ENCODE measurements around the gene IDE.

Gene IDE

DNA sequence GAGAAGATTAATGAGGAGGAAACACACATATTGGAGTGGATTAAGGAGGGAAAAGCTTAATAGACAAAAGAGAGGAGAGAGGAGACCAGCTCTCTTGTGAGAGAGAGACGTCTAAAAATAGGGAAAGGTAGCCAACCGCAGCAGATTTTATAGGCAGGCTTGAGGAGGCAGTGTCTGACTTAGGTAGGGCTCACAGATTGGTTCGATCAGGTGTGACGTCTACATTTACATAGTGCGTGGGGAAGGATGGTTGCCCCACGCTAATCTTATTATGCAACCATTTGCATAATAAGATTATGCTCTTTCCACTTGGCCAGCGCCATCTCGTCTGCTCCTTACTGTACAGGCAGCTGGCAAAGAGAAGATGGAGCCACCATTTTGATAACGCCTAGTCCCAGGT lies 160.9 kb downstream of the IDE start:
- TF ChIP-seq, protein P1, sequence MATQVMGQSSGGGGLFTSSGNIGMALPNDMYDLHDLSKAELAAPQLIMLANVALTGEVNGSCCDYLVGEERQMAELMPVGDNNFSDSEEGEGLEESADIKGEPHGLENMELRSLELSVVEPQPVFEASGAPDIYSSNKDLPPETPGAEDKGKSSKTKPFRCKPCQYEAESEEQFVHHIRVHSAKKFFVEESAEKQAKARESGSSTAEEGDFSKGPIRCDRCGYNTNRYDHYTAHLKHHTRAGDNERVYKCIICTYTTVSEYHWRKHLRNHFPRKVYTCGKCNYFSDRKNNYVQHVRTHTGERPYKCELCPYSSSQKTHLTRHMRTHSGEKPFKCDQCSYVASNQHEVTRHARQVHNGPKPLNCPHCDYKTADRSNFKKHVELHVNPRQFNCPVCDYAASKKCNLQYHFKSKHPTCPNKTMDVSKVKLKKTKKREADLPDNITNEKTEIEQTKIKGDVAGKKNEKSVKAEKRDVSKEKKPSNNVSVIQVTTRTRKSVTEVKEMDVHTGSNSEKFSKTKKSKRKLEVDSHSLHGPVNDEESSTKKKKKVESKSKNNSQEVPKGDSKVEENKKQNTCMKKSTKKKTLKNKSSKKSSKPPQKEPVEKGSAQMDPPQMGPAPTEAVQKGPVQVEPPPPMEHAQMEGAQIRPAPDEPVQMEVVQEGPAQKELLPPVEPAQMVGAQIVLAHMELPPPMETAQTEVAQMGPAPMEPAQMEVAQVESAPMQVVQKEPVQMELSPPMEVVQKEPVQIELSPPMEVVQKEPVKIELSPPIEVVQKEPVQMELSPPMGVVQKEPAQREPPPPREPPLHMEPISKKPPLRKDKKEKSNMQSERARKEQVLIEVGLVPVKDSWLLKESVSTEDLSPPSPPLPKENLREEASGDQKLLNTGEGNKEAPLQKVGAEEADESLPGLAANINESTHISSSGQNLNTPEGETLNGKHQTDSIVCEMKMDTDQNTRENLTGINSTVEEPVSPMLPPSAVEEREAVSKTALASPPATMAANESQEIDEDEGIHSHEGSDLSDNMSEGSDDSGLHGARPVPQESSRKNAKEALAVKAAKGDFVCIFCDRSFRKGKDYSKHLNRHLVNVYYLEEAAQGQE (IDR thresholded peaks at IDR 0.05; ENCODE audit: low read depth): no peak
- TF ChIP-seq YY1 (IDR thresholded peaks at IDR 0.05; ENCODE audit: low read depth) (no peak), NFIC (IDR thresholded peaks at IDR 0.05) (no peak), EP300 (IDR thresholded peaks at IDR 0.05; ENCODE audit: borderline replicate concordance) (no peak), EGR1 (IDR thresholded peaks at IDR 0.05) (no peak), TAF1 (IDR thresholded peaks at IDR 0.05; ENCODE audit: low read depth) (no peak), CREB1 (IDR thresholded peaks at IDR 0.05; ENCODE audit: low read depth) (no peak), TCF12 (IDR thresholded peaks at IDR 0.05; ENCODE audit: low read depth) (no peak), TEAD4 (IDR thresholded peaks at IDR 0.05) (no peak)
- TF ChIP-seq, protein P2, sequence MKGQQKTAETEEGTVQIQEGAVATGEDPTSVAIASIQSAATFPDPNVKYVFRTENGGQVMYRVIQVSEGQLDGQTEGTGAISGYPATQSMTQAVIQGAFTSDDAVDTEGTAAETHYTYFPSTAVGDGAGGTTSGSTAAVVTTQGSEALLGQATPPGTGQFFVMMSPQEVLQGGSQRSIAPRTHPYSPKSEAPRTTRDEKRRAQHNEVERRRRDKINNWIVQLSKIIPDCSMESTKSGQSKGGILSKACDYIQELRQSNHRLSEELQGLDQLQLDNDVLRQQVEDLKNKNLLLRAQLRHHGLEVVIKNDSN (IDR thresholded peaks at IDR 0.05): no peak
- TF ChIP-seq, protein P3, sequence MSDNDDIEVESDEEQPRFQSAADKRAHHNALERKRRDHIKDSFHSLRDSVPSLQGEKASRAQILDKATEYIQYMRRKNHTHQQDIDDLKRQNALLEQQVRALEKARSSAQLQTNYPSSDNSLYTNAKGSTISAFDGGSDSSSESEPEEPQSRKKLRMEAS (IDR thresholded peaks at IDR 0.05): no peak

DNA sequence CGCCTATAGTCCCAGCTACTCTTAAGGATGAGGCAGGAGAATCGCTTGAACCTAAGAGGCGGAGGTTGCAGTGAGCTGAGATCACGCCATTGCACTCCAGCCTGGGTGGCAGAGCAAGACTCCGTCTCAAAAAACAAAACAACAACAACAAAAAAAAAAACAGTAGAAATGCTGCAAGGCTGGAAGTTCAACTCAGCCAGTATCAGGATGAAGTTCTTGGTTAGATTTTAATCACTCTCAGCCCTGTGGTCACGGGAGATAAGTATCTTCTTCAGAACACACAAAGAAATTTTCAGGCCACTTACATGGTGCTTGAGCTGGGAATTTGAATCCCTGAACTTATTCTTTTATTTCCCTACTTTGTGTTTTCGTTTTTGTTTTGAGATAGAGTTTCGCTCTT lies 162.5 kb downstream of the IDE start:
- TF ChIP-seq ZBTB7A (IDR thresholded peaks at IDR 0.05; ENCODE audit: low read depth) (no peak), NFIC (IDR thresholded peaks at IDR 0.05) (no peak), EGR1 (IDR thresholded peaks at IDR 0.05) (no peak), TEAD4 (IDR thresholded peaks at IDR 0.05) (no peak), RAD21 (IDR thresholded peaks at IDR 0.05; ENCODE audit: low read depth) (no peak), FOXM1 (IDR thresholded peaks at IDR 0.05; ENCODE audit: borderline replicate concordance, low read depth) (no peak), TAF1 (IDR thresholded peaks at IDR 0.05; ENCODE audit: low read depth) (no peak), EP300 (IDR thresholded peaks at IDR 0.05; ENCODE audit: borderline replicate concordance) (no peak), TCF12 (IDR thresholded peaks at IDR 0.05; ENCODE audit: low read depth) (no peak), CREB1 (IDR thresholded peaks at IDR 0.05; ENCODE audit: low read depth) (no peak)
- TF ChIP-seq, protein P3 (IDR thresholded peaks at IDR 0.05): no peak

DNA sequence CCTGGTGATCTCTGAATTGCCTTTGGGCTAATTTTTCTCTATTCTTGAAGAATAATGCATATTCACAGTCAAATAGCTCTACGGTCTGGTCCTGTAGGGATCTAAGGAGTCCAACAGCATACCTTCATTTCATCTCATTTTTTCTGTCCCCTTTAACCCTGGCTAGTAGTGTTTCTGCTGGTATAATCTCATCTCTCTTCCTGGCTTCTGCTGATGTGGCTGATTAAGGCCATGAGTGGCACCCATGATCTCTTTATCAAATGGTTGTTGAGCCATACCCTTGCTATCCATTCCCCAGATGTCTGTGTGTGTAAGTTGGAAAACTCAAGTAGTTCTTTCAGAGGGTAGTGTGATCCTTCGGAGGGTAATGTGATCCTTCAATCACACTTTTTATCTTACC lies 163.4 kb downstream of the IDE start:
- TF ChIP-seq CEBPB (IDR thresholded peaks at IDR 0.05) (no peak), CREB1 (IDR thresholded peaks at IDR 0.05; ENCODE audit: low read depth) (no peak), EGR1 (IDR thresholded peaks at IDR 0.05) (no peak), FOXM1 (IDR thresholded peaks at IDR 0.05; ENCODE audit: borderline replicate concordance, low read depth) (no peak), ZBTB7A (IDR thresholded peaks at IDR 0.05; ENCODE audit: low read depth) (no peak)
- TF ChIP-seq, protein P1 (IDR thresholded peaks at IDR 0.05; ENCODE audit: low read depth): no peak
- TF ChIP-seq, protein P2 (IDR thresholded peaks at IDR 0.05): no peak

DNA sequence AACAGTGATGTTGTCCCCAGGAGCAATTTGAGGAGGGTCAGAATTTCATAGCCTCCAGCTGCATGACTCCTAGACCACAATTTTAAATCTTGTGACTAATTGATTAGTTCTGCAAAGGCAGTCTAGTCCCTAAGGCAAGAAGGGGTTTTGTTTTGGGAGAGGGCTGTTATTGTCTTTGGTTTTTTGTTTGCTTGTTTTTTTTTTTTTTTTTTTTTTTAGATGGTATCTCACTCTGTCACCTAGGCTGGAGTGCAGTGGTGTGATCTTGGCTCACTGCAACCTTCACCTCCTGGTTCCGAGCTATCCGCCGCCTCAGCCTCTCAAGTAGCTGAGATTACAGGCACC lies 165.9 kb downstream of the IDE start:
- no peak for TF ChIP-seq TEAD4 (IDR thresholded peaks at IDR 0.05)
- TF ChIP-seq TAF1 (IDR thresholded peaks at IDR 0.05; ENCODE audit: low read depth): no peak
- TF ChIP-seq NFIC (IDR thresholded peaks at IDR 0.05): no peak
- no peak for TF ChIP-seq ZBTB7A (IDR thresholded peaks at IDR 0.05; ENCODE audit: low read depth)
- no peak for TF ChIP-seq CEBPB (IDR thresholded peaks at IDR 0.05)
- no peak for TF ChIP-seq CREB1 (IDR thresholded peaks at IDR 0.05; ENCODE audit: low read depth)
- TF ChIP-seq, protein P3 (IDR thresholded peaks at IDR 0.05): no peak
- no peak for TF ChIP-seq FOXM1 (IDR thresholded peaks at IDR 0.05; ENCODE audit: borderline replicate concordance, low read depth)
- TF ChIP-seq EGR1 (IDR thresholded peaks at IDR 0.05): no peak
- TF ChIP-seq RAD21 (IDR thresholded peaks at IDR 0.05; ENCODE audit: low read depth): no peak

DNA sequence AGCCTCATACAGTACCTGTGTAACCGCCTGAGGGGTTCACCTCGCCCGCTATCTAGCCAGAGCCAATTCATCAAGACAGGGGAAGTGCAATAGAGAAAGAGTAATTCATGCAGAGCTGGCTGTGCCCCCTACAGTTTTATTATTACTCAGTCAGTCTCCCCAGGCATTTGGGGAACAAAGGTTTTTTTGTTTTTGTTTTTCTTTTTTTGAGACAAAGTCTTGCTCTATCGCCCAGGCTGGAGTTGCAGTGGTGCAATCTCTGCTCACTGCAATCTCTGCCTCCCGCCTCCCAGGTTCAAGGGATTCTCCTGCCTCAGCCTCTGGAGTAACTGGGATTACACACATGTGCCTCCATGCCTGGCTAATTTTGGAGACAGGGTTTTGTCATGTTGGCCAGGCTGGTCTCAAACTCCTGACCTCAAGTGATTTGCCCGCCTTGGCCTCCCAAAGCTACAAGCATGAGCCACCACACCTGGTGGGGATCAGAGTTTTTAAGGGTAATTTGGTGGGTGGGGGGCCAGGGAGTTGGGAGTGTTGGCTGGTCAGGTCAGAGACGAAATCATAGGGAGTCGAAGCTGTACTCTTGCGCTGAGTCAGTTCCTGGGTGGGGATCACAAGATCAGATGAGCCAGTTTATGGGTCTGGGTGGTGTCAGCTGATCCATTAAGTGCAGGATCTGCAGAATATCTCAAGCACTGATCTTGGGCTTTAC lies 166.4 kb downstream of the IDE start:
- TF ChIP-seq EP300 (IDR thresholded peaks at IDR 0.05; ENCODE audit: borderline replicate concordance) (no peak), CEBPB (IDR thresholded peaks at IDR 0.05) (peak; percentile 58; the same call in 1 of the 2 replicates)

DNA sequence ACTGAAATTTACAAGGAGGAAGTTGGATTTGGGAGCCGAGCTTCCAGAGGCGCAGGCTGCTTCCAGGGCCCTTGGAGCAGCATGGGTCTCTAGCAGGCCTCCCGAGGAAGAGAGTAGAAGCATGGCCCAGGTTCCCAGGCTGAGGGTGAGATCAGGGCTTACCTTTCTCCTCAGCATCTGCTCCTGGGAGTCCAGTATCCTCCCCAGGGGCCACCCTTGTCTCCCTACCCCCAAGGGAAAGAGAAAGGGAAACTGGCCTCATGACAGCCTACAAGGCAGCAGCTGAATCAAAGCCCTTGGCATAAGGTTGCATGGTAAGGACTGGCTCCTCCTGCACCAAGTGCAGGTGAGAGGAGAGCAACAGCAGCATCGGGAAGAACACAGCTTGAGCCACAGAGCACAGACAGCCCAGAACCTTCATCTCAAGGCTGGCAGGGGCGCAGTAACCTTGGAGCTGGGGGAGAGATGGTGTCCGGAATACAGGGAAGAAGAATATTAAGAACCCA lies 168.4 kb downstream of the IDE start:
- TF ChIP-seq RAD21 (IDR thresholded peaks at IDR 0.05; ENCODE audit: low read depth) (no peak), CEBPB (IDR thresholded peaks at IDR 0.05) (no peak), CREB1 (IDR thresholded peaks at IDR 0.05; ENCODE audit: low read depth) (no peak), YY1 (IDR thresholded peaks at IDR 0.05; ENCODE audit: low read depth) (no peak), EGR1 (IDR thresholded peaks at IDR 0.05) (no peak), FOXM1 (IDR thresholded peaks at IDR 0.05; ENCODE audit: borderline replicate concordance, low read depth) (no peak), TEAD4 (IDR thresholded peaks at IDR 0.05) (no peak), EP300 (IDR thresholded peaks at IDR 0.05; ENCODE audit: borderline replicate concordance) (no peak), ZBTB7A (IDR thresholded peaks at IDR 0.05; ENCODE audit: low read depth) (no peak), TAF1 (IDR thresholded peaks at IDR 0.05; ENCODE audit: low read depth) (no peak), NFIC (IDR thresholded peaks at IDR 0.05) (no peak), TCF12 (IDR thresholded peaks at IDR 0.05; ENCODE audit: low read depth) (no peak)
- TF ChIP-seq, protein P1 (IDR thresholded peaks at IDR 0.05; ENCODE audit: low read depth): no peak
- TF ChIP-seq, protein P3 (IDR thresholded peaks at IDR 0.05): no peak
- TF ChIP-seq, protein P2 (IDR thresholded peaks at IDR 0.05): no peak

Data from Ishikawa (cell line).